ENCODE data around the gene PHF19. TPM values are rescaled to one million over a fixed set of nuclear protein-coding genes. Genes with fewer than 3 reads are reported as not detected.

Gene PHF19
- total and polyA plus RNA-seq, 2 experiments from 2014 or later, result 16.8 to 31.0 TPM

GRCh38 chr9:120921661-120922181 lies 44.7 kb upstream of the PHF19 start:
- H3F3A ChIP-seq (replicated peaks; ENCODE audit: low read depth), result no peaks in the 10 kb centered on the region
- H3K79me2 ChIP-seq (replicated peaks; ENCODE audit: insufficient read depth), result no peaks in the 10 kb centered on the region
- Mint-ChIP-seq H3K36me3 (ENCODE audit: low read depth) (0 out of 3 replicates have a peak, but pooled peaks cover 3% of the 10 kb centered on the region), H3K27ac (no peak overlapping the region), H3K9me3 (0 out of 3 replicates have a peak, but pooled peaks cover 3% of the 10 kb centered on the region), H3K4me1 (peaks cover 53% of the 10 kb centered on the region), H3K4me3 (no peak overlapping the region), H3K27me3 (ENCODE audit: insufficient read depth, low read depth, poor library complexity) (peaks cover 10% of the 10 kb centered on the region)
- H3K4me2 ChIP-seq, result peak overlapping the region; percentile 20; the same call in 1 of the 2 replicates
- H3K27me3 ChIP-seq (ENCODE audit: insufficient read depth), result peaks cover 1% of the 10 kb centered on the region; the same call in 1 of the 2 replicates
- peaks cover 45% of the 10 kb centered on the region for H3K4me1 ChIP-seq (ENCODE audit: insufficient read depth)
- DNase-seq (ENCODE audit: low spot score) (no peak), ATAC-seq (peak; percentile 16; the same call in 2 of the 3 replicates)
- H3K27ac ChIP-seq (ENCODE audit: low read depth), result no peak overlapping the region
- H3K4me3 ChIP-seq, result no peak overlapping the region
- no peaks in the 10 kb centered on the region for H3K9me2 ChIP-seq (ENCODE audit: insufficient read depth)
- no peaks in the 10 kb centered on the region for H4K20me1 ChIP-seq (replicated peaks; ENCODE audit: insufficient read depth)
- H3K36me3 ChIP-seq (ENCODE audit: insufficient read depth), result no peaks in the 10 kb centered on the region
- no peak for TF ChIP-seq ZNF462 (CRISPR knock-in tag; IDR thresholded peaks at IDR 0.05)
- no peak for TF ChIP-seq STAT1 (IDR thresholded peaks at IDR 0.05; ENCODE audit: unreplicated experiment)
- no peak for TF ChIP-seq ETS1 (IDR thresholded peaks at IDR 0.05)
- no peak for TF ChIP-seq NANOG (IDR thresholded peaks at IDR 0.05; ENCODE audit: borderline replicate concordance)
- TF ChIP-seq EZH2 (IDR thresholded peaks at IDR 0.05; ENCODE audit: low read depth, unreplicated experiment), result no peak
- TF ChIP-seq ZNF114 (CRISPR knock-in tag; IDR thresholded peaks at IDR 0.05), result no peak
- TF ChIP-seq ZNF331 (CRISPR knock-in tag; IDR thresholded peaks at IDR 0.05; ENCODE audit: low read depth), result no peak
- TF ChIP-seq EZH2phosphoT487 (IDR thresholded peaks at IDR 0.05; ENCODE audit: unreplicated experiment), result no peak
- no peak for TF ChIP-seq POLR2AphosphoS5 (IDR thresholded peaks at IDR 0.05; ENCODE audit: low read depth)
- no peak for TF ChIP-seq JUNB (IDR thresholded peaks at IDR 0.05; ENCODE audit: unreplicated experiment)
- TF ChIP-seq CREB1 (CRISPR knock-in tag; IDR thresholded peaks at IDR 0.05; ENCODE audit: low read depth), result no peak
- TF ChIP-seq REST (IDR thresholded peaks at IDR 0.05; ENCODE audit: unreplicated experiment), result no peak
- TF ChIP-seq CTCF (conservative IDR thresholded peaks at IDR 0.05; ENCODE audit: low read depth in 2 of 2), result no peak
- H2AFZ ChIP-seq, result peak overlapping the region; percentile 81

All from GM23338 (cell line).